ENCODE measurements around the gene GNAT3.

The GNAT3 gene

DNA sequence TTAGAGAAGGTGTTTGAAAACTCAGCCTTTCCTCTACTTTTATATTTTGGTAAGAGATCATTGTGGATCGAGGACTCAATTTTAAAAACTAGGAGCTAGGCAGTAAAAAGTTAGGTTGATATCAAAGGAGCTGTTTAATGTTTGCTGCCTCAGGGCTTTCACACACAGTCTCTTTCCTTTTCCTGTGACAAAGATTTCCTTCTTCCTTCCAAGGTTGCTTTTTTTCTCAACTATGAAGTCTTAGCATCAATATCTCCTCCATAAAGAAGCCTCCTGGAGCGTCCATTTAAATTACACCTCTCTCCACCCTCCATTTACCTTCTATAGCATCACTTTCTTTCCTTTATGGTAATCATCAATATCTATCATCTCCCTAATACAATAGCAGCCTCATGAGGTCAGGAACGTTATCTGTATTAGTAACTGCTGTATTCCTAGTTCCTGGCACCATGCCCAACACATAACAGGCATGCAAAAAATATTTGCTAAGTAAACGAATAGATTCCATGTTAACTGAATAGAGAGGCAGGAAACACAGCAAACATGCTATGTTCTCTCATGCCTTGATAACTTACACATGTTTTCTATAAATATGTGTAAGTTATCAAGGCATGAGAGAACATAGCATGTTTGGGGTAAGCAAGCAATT lies 48.5 kb downstream of the GNAT3 start:
- no peak for DNase-seq (ENCODE audit: low read depth)

DNA sequence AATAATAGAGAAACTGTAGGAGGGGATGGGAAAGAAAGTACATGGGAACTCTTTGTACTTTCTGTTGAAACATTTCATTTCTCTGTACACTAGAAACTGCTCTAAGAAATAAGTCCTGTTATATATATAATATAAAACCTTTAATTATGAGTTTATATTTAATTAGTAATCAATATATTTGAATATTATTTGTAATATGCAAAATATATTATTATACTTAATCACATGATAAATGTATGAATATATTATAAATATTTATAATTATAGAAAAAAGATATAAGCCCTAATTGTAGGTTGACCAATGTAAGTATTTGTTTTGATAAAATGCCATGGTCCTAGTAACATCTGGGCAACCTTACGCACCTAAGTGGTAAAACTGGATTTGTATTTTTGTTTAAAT lies 51.0 kb downstream of the GNAT3 start:
- no peak for DNase-seq (ENCODE audit: low read depth)

DNA sequence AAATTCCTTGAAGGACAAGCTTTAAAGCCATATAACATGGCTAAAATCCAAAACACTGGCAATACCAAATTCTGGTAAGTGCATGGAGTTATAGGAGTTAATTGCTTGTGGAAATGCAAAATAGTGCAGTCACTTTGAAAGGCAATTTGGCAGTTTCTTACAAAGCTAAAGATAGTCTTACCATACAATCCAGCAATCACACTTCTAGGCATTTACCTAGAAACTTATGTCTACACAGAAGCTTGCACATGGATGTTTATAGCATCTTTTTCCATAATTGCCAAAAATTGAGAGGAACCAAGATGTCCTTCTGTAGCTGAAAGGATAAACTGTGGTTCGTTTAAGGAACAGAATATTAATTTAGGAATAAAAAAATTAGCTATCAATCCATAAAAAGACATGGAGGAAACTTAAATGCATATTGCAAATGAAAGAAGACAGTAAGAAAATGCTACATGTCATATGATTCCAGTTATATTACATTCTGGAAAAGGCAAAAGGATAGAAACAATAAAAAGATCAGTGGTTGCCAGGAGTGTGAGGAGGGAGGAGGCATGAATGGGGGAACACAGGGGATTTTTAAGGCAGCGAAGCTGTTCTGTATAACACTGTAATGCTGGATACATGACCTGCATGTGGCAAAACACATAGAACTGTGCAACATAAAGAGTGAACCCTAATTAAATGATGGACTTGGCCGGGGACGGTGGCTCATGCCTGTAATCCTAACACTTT lies 51.9 kb downstream of the GNAT3 start:
- DNase-seq (ENCODE audit: low read depth) = no peak

DNA sequence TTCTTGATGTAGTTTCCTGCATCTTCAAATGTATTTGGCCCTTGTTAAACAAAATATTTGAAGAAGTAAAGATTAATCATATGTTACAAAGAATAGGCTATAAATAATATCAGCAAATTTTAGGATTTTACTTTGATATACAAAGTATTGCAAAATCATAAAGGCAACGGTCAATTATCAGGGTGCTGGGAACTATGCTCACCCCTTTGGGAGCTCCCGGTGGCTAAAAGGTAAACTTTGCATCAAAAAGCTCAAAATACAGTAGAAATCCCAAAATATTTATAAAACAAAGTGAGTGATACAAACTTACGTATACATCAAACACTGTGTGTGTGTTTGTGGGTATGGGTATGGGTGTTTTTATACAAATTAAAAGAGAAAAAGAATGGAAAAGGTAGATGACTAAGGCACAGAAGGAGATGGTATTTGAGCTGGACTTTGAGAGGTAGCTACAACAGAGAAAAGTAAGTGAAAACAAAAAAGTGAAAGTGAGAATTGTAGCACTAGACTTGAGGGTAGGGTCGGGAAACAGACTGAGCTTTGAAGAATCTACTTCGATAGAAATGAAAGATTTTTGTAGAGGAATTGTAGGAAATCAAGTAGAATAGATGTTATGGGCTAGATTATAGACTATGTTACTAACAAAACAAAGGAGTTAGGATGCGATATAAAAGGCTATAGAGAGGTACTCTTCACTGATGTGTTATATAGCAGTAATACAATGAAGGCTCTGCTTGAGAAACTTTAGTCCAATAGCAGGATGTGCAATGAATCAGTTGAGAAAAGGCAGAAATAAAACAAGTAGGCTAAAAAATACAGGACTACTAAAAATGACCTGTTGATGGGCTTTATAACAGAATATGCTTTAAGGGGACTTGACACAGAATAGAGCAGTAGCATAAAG lies 52.8 kb downstream of the GNAT3 start:
- DNase-seq (ENCODE audit: low read depth) = no peak

DNA sequence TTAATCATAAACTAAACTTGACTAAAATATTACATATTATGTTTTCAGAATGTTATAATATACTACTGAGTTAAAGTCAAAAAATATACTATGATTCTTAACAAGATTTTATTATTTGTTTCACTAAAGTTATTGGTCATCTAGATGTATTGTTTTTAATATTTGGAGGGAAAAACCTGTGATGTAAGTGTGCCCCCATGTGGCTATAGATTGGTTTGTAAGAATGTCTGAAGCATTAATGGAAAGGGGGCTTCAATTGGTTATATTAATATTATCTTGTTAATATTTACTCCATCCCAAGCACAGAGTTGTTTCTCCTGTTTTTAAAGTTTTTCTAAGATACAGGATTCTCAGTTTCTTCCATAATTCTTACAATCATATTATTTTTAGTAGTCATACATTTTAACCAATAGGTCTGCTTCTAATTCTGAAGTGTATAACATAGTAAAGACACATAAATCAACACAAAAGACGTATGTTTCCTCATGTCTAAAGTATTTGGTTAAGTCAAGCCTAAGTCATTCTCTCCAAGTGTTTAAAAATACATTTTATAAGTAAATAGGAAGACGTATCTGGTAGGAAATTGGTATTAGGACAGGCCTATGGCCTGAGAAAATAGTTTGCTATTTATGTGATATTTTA lies 58.0 kb downstream of the GNAT3 start:
- no peak for DNase-seq (ENCODE audit: low read depth)

DNA sequence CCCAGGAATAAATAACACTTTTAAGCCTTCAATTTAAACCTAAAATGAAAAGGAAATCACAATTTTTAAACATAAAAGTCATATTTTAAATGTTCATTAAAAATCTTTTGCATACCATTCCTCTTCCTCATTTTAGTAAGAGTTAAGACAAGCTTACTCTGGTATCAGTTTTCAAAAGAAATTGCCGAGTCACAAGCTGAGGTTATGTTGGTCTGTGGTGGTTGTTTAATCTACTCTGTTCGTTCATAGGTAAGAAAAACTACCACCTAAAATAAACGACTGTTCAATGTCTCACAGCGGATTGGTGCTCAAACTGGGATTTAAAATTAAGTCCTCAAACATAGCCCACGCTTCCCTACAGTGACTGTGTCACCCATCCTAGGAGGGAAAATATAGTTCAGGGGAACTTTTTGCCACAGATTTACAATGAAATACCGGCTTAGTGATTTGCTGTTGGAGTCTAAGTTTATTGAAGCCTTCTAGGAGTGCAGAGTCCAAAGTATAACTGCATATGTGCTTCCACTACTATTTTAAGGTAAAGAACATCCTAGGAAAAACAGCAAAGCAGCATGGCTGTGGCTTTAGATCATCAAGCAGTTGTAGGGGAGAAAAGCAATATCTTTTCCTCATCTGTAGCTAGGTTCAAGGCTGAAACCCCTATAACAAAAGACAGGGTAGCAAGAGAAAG lies 61.1 kb downstream of the GNAT3 start:
- no peak for DNase-seq (ENCODE audit: low read depth)

DNA sequence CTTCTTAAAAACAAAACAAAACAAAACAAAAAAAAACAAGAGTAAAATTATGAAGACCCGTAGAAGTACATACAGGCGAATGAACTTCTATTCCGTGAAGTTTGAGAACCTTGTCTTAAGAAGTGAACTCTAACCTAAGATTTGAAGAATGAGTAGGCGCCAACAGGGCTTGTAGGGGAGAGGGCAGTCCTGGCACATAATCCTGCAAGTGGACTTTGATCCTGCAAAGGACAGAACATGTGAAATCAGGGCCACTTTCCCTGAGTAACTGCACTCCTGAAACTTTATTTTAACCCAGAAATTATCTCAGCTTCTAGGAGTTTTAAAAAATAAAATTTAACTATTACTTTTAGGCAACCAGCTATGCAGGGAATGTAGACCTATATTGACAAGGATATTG lies 62.0 kb downstream of the GNAT3 start:
- DNase-seq (ENCODE audit: low read depth) = no peak

DNA sequence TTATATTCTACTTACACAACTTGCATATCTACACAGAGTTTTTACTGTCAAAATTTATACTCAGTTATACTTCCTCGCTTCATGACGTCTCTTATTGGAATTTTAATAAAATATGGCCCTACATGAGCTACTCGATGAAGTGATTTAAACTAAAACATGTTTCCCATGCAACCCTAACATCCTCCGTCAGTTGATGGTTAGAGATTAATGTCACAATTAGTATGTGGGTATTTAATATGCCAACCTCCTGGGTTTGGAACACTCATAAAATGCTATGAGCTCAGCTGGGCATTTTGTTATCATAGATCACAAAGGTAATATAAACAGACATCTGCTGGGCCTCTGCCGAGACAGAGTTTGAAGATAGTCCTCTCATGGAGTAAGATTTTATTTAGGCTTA lies 66.5 kb downstream of the GNAT3 start:
- DNase-seq (ENCODE audit: low read depth) = no peak

DNA sequence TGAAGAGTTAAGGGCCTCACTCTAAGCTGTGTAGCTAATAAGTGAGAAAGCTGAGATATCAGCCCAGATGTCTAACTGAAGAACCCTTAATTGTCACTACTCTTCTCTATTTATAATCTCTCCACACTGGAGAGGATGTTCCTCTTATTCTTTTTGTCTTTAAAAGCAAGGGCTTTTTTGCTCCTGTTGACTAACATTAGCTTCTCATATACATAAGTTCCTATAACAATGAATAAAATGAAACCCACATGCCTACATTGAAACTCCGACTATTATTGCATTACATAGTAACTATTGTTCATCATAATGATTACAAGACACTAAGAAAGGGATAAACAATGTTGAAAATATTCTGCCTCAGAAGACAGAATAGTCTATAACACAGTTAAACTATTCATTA lies 67.1 kb downstream of the GNAT3 start:
- no peak for DNase-seq (ENCODE audit: low read depth)

DNA sequence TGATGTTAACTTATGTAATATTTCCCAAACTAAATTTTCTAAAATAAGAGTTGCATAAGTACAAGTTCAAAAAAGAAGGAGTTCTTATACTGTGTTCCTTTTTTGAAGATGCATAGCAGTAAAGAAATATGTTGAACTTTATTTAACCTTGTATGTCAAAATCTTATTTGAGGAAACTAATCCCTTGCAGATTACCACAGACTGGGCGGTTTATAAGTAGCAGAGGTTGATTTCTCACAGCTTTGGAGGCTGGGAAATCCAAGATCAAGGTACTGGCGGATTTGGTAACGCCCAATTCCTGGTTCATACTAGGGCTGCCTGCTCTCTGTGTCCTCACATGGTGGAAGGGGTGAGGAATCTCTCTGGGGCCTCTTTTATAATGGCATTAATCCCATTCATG lies 68.5 kb downstream of the GNAT3 start:
- DNase-seq (ENCODE audit: low read depth) = no peak

DNA sequence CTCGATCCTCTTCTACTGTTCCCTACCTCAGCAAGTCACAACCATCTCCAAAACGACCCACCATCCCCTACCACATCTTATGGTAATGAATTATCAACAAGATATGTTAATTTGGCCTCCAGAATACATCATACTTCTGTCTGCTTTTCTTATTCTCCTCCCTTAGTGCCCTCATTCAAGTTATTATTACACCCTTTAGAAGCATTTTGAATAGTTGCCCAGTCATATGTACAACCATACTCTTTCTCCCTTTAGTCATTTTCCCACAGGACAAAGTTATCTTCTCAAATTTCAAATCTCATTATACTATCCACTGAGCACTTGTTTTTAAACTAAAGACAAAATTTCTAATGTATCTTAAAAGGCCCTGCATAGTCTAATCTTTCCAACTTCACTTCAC lies 71.0 kb downstream of the GNAT3 start:
- no peak for DNase-seq (ENCODE audit: low read depth)

DNA sequence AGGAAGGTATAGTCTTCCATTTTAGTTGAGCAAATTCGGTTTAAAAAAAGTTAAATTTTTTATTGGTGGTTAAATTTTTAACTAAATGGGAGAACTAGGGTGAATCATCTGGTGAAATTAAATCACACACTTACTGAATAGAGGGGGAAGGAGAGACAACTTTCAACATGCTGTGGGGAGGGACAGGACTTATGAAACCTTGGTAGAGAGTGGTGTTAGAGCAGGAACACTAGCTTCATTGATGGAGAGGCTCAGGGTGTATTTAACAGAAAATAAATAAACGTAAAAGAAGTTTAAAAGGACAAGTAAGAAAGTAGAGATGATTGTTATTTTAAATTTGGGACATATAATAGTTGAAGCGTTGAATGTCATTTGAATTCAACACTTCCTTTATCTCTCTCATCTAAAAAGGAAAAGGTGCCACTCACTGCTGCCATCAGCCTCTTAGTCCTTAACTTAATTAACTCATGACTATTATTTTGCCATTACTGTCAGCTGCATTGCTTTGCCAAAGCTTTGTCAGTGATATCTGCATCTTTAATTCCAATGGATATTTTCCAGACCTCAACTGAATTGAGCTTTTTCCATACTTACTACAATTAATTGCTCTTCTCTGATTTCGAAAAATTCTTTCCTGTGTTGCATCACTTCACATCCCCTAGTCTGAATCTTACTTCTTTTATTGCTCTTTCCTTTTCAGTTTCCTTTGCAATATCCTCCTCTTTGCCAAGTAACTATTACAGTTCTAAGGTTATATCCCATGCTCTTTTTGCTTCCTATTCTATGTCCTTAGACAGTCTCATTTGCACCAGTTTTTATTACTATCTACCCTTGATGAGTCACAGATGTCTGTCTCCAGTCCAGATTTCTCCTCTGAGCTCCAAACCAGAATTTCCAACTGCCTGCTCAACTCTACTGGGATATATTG lies 71.7 kb downstream of the GNAT3 start:
- peak; percentile 78 for DNase-seq (ENCODE audit: low read depth)

DNA sequence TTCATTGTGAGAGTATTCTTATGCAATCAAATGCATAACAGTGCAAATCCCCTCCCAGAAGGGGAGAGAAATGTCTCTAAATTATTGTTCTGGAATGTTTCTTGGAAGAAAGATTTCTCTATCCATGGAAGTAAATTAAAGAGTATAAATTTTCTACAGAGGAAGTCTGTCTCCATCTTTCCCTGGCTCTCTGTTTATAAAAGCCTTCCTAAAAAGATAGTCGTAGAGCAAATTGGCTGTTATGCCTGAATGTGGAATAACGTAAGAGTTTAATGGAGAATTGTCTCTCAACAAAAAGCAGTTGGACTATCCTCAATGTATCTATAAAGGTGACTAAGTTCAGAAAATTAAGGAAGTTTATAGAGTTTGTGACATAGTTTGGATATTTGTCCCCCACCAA lies 76.3 kb downstream of the GNAT3 start:
- DNase-seq (ENCODE audit: low read depth) = no peak

DNA sequence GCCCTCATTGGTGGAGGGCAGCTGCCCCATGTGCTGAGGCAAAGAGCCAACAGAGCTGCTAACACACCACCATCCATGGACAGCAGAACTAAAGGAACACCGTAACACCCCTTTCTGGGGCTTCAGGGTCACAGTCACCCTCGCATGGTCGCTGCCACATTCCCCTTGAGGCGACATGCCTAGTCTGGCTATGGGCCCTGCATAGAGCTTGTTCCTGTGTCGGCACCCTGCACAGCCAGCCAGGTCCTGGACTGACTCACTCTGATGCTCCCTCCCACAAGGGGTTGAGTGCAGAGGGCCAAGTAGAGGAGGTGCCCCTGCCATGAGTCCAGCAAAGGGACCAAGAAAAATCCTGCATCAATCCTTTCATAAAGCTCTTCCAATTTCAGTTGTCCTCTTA lies 77.8 kb downstream of the GNAT3 start:
- no peak for DNase-seq (ENCODE audit: low read depth)

DNA sequence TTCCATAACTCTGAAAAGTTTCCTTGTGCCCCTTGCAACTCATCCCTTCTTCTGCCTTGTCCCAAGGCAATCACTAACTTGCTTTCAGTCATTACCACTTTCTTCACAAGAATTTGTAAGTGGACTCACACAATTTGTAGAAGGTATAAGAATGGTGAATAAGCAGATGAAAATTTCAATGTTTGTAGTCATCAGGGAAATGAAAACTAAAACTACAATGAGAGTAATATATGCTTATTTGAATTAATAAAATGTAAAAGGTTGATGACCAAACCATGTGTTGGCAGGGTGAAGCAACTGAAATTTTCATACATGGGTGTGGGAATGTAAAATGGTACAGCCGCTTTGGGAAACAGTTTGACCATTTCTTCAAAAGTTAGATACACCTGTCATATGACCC lies 79.7 kb downstream of the GNAT3 start:
- no peak for DNase-seq (ENCODE audit: low read depth)

DNA sequence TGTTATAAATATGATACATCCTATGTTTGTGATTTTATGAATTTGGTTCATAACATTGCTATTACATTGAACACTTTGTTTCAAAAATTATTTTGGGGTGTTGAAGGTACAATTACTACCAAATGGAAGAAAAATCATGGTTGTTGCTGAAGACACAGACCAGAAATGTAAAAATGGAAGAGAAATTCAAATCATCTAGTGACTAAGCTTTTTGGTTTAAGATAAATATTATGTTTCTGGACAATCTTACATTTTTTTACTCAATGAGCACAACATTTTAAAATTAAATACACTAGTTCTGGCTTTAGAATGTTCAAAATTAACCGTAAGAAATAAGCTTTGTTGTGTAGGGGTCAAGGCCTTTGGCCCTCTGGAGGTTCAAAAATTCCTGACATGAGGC lies 82.7 kb downstream of the GNAT3 start:
- no peak for DNase-seq (ENCODE audit: low read depth)

DNA sequence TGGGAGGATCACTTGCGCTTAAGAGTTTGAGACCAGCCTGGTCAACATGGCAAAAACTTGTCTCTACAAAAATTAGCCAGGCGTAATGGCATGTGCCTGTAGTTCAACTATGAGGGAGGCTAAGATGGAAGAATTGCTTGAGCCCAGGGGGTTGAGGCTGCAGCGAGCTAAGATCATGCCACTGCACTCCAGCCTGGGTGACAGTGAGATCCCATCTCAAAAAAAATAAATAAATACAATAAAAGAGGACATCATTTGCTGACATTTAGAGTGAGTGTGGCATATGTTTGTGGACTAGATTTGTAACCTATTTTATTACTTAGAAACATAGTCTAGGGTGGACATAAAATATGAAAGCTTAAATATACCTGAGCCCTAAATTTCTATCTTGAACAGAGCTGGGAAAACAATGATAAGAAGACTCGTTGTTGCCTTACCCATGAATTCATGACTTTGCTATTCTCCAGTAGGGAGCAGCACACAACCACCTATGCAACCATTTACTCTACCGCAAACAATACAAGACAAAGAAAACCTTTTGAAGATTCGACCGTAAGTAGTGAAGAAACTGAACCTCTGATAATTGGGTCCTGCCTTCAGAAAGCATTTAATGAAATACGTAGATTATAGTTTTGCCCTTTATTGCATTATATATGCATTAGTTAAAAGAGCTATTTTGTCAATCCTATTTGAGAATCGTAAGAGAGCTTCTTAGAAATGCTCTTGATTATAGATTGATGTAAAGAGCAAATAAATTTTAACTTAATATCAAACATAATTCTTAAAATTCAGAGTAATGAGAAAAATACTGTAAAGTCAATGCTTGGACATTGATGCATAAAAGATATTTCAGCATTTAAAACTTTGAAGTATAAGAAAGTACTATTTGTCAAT lies 83.5 kb downstream of the GNAT3 start:
- peak; percentile 47 for DNase-seq (ENCODE audit: low read depth)

DNA sequence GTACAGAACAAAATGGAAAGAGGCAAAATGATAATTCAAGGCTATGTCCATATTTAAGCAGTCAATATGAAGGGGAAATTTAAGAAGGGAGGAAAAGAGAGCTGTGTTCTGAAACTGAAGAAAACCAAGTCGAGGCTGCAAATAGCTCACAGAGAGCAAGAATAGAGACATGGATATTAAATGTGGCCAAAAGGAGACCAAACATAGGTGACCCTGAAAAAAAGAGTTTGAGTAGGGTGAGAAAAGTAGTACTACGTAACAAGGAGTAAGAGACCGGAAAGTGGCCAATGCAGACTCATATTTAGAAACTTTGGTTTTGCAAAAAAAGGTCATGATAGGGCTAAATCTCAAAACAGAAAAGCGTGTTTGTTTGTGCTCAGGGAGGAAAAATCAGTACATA lies 84.6 kb downstream of the GNAT3 start:
- DNase-seq (ENCODE audit: low read depth) = no peak

DNA sequence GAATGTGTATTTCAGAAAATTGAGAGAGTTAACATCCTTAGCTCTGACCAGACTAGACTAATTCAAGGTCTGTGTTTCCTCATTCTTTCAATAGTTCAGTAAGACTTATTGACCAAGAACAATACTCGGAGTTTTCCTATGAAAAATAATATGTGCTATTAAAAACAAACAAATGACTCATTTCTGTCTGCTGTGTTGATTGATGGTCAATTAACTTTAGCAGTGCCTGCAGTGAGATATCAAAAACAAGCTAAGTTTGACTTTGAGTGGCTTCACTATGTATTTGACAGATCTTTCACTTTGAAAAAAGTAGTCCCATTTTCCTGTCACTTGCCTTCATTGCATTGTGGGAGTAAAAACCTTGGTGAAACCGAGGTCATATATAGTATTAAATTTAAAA lies 91.0 kb downstream of the GNAT3 start:
- DNase-seq (ENCODE audit: low read depth) = no peak

Data from GM04504 (cell line).